ENCODE measurements around the gene SLC2A10.

GRCh38 chr20:46720776-46721425 lies 11.5 kb downstream of the SLC2A10 start:
- no peak for TF ChIP-seq CTCF (IDR thresholded peaks at IDR 0.05 in 4 of 5, conservative IDR thresholded peaks at IDR 0.05 in 1 of 5)
- no peak for TF ChIP-seq POLR2A (IDR thresholded peaks at IDR 0.05)
